DMS53 treated with DMSO at 0.1 percent for 48 hours (cell line): ENCODE data around the gene SLC25A30.
A peak's percentile ranks its signal among the peaks of the same experiment; 100 is the strongest.
"Not testable (repeated sequence)": the region's sequence is repeated elsewhere in the genome, so short reads cannot be mapped to it uniquely, and the experiment has no call there.

Experiments
- DNase-seq: peaks from one replicate; lab custom pipeline; 2025; ENCODE audit not compliant: unreplicated experiment; lab: John Stamatoyannopoulos, UW

Gene SLC25A30

GRCh38 chr13:45393941-45394570 lies 24.1 kb downstream of the SLC25A30 start:
- peak; percentile 17 for DNase-seq

DNA sequence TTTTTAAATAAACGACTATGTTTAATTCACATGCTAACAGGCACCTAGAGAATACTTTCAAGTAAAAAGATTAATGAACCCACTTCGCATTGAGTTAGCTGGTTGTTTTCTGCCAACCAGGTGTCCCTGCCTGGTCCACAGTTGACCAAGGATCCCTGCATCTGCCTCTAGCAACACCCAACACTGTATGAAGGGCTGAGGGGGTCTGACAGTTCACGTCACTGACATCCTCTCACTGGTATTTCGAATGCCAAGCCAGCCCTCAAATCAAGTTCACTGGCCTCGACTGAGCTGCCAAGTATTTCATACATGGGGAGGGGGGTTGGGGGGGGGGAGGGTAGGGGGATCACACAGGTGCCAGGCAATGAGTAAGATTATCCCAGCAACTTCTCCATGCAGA lies 25.4 kb downstream of the SLC25A30 start:
- DNase-seq = no peak

GRCh38 chr13:45391926-45392325 lies 26.2 kb downstream of the SLC25A30 start:
- no peak for DNase-seq

- not testable (repeated sequence) for DNase-seq
Observed at GRCh38 chr13:45391128-45391527, 27.0 kb downstream of the SLC25A30 start.

DNA sequence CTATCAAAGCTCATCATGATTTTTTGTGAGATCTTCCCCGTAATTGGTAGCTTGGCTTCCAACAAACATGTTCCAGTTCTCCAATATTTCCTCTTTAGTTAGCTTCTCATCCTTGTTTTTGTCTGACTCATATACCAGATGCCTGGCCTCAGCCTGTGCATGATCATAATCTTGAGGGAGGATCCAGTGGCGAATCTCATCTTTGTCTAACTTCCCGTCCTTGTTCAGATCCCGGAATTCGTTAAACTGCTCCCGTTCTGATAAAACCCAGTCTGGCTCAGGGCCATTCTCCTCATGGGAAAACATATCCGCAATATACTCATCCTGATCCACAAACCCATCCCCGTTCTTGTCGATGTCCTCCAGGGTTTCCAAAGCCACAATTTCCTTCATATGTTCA lies 27.8 kb downstream of the SLC25A30 start:
- not testable (repeated sequence) for DNase-seq

GRCh38 chr13:45388664-45389063 lies 29.5 kb downstream of the SLC25A30 start:
- no peak for DNase-seq

- DNase-seq = not testable (repeated sequence)
Observed at GRCh38 chr13:45386892-45387575, 31.1 kb downstream of the SLC25A30 start.

- DNase-seq = no peak
Observed at GRCh38 chr13:45385907-45386553, 32.1 kb downstream of the SLC25A30 start.

DNA sequence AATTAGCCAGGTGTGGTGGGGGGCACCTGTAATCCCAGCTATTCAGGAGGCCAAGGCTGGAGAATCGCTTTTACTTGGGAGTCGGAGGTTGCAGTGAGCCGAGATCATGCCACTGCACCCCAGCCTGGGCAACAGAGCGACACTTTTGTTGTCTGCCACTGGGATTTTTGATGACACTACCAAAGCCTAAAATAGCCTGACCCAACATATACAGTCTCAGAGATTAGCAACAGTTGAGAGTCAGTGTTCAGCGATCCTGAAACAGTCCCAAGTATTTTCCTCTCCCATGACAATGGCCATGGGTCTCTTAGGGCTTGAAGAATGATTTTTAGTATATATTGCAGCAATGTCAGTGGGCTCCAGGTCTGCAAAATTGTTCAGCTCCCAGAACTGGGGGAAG lies 32.9 kb downstream of the SLC25A30 start:
- DNase-seq = no peak

GRCh38 chr13:45384474-45385174 lies 33.5 kb downstream of the SLC25A30 start:
- DNase-seq = no peak

- not testable (repeated sequence) for DNase-seq
Observed at GRCh38 chr13:45382739-45383138, 35.4 kb downstream of the SLC25A30 start.

- no peak for DNase-seq
Observed at GRCh38 chr13:45381196-45381595, 37.0 kb downstream of the SLC25A30 start.

GRCh38 chr13:45380708-45381107 lies 37.5 kb downstream of the SLC25A30 start:
- not testable (repeated sequence) for DNase-seq

DNA sequence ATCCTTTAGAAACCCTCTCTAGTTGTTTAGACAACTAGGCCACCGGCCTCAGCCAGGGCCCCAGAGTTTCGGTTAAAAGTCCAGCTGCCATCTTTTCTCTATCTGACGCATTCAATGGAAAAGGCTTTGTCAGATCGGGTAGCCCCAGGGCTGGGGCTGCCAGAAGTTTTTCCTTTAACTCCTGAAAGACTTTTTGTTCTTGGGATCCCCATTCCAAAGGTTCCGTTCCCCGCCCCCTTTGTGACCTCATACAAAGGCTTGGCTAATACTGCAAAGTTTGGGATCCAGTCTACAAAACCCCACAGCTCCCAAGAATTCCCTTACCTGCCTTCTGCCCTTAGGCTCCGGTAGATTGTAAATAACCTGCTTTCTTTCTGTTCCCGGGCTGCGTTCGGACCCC lies 38.7 kb downstream of the SLC25A30 start:
- not testable (repeated sequence) for DNase-seq

DNA sequence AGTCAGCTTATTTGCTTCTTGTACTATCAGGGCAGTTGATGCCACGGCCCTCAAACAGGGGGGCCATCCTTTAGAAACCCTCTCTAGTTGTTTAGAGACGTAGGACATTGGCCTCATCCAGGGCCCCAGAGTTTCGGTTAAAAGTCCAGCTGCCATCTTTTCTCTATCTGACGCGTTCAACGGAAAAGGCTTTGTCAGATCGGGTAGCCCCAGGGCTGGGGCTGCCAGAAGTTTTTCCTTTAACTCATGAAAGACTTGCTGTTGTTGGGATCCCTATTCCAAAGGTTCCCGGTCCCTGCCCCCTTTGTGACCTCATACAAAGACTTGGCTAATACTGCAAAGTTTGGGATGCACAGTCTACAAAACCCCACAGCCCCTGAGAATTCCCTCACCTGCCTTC lies 39.4 kb downstream of the SLC25A30 start:
- DNase-seq = not testable (repeated sequence)

- DNase-seq = not testable (repeated sequence)
Observed at GRCh38 chr13:45377314-45377713, 40.9 kb downstream of the SLC25A30 start.

DNA sequence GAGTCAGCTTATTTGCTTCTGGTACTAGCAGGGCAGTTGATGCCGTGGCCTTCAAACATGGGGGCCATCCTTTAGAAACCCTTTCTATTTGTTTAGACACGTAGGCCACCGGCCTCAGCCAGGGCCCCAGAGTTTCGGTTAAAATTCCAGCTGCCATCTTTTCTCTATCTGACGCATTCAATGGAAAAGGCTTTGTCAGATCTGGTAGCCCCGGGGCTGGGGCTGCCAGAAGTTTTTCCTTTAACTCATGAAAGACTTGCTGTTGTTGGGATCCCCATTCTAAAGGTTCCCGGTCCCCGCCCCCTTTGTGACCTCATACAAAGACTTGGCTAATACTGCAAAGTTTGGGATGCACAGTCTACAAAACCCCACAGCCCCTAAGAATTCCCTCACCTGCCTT lies 41.5 kb downstream of the SLC25A30 start:
- not testable (repeated sequence) for DNase-seq

DNA sequence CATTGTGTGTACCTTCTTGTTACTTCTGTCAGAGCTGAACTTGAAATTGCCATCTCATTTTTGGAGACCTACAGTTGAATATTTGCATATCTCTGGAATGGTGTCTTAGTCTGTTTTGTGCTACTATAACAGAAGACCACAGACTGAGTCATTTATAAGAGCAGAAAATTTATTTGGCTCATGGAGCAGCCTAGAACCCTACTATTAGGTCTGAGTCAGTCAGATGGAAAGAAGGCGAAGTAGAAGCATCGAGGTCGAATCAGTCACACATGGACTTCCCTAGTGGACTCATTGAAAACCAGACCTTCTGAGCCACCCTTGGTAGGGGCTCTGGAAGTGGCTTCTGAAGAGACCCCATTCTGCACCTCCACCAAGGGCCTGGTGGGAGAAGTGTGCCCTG lies 43.3 kb downstream of the SLC25A30 start:
- DNase-seq = no peak

DNA sequence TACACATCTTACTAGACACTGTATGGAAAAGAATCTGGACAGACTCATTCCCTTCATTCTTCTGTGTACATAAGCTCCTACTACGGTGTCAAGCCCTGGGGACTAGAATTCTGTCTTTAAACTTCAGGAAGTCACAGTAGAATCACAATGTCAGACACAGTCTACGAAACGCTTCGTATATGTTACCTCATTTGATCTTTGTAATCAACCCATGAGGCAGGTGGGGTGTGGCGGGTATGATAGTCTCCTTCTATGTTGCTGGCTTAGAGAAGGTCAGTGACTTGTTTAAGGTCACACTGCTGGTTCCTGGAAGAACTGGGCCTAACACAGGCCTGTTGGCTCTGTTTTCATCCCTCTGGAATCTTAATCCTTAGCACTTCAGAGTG lies 45.0 kb downstream of the SLC25A30 start:
- DNase-seq = no peak

DNA sequence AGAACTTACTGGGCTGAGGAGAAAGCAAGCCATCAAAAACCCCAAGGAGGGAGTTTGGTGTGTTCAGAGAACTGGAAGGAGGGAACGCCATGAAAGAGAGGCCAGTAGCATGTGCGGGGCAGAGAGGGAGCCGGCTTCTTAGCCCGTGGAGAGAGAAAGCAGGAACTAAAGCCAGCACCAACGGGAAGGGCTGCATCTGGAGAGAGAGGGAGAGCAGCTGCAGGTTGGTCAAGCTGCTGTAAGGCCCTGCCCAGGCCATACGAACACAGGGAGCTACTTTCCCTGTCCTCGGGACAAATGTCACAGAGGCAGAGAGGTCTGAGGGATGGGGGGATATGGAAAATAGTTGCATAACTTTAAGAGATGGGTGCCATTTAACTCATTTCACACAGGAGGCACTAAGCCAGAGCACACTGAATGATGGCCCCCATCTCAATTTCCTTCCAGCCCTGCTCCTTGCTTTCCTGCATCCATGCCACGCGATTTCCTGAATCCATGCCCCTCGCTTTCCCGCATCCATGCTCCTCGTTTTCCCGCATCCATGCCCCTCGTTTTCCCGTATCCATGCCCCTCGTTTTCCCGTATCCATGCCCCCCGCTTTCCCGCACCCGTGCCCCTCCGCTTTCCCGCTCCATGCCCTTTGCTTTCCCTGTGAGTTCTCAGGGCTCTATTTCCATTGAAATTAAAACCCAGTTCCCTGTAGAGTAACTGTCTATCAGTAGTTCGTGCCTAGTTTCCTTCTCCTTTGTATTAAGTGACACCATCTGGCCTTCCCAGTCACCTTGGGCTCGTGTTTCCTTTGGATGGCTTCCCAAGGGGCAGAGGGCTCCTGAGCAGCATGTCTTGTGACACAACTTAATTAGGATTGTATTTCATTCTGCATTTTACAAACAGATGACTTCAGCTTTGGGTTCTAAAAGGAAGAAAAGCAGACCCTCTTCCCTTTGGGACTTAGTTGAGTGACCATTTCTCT lies 45.7 kb downstream of the SLC25A30 start:
- no peak for DNase-seq
